OCI-LY7 (cell line): ENCODE data around the gene CCDC85A. TPM values are rescaled to one million over a fixed set of nuclear protein-coding genes. Genes with fewer than 3 reads are reported as not detected.

ENCODE experiments used
- BruUV-seq: library from RNA; stranded (reverse); fragments of 400-500 nt; replicated peaks from 2 replicates; lab custom pipeline; 2021; lab: Mats Ljungman, UMichigan
- CTCF ChIA-PET: fragments of 300-600 bp; sonication (Branson Sonifier 250); formaldehyde crosslinking; loops from one replicate; lab custom pipeline; 2022; ENCODE audit warnings: antibody characterized with exemption; ENCODE audit not compliant: unreplicated experiment; lab: Charles Lee
- POLR2A ChIA-PET: fragments of 300-600 bp; sonication (Branson Sonifier 250); formaldehyde crosslinking; loops from one replicate; lab custom pipeline; 2022; ENCODE audit warnings: antibody characterized with exemption; lab: Charles Lee
- DNase-seq: peaks from one replicate; pipeline ENCODE4 v3.0.0-alpha.2; 2015; ENCODE audit warnings: low spot score
- H2AFZ ChIP-seq: fragments of 200-600 bp; sonication (generic), shearing (Covaris generic); 2 replicates; pipeline ENCODE4 v1.6.1; 2014; ENCODE audit warnings: mild to moderate bottlenecking, antibody characterized with exemption, low read length, moderate library complexity
- H3K27ac ChIP-seq: fragments of 200-600 bp; sonication (generic); 2 replicates; pipeline ENCODE4 v1.5.1; 2014; ENCODE audit warnings: mixed run types, low read depth, mild to moderate bottlenecking, moderate library complexity, low read length, inconsistent platforms; ENCODE audit not compliant: poor library complexity, severe bottlenecking
- H3K36me3 ChIP-seq: fragments of 200-600 bp; sonication (generic); 2 replicates; pipeline ENCODE4 v1.6.1; 2014; ENCODE audit warnings: mild to moderate bottlenecking, antibody characterized with exemption, low read length, moderate library complexity, mixed read lengths; ENCODE audit not compliant: insufficient read depth
- H3K4me1 ChIP-seq: fragments of 200-600 bp; sonication (generic); 2 replicates; pipeline ENCODE4 v1.5.1; 2014; ENCODE audit warnings: mild to moderate bottlenecking, low read length; ENCODE audit not compliant: insufficient read depth, poor library complexity, severe bottlenecking
- H3K4me2 ChIP-seq: fragments of 200-600 bp; sonication (generic); 2 replicates; pipeline ENCODE4 v1.6.1; 2014; ENCODE audit warnings: mild to moderate bottlenecking, low read length
- H3K4me3 ChIP-seq: fragments of 200-600 bp; sonication (generic); 2 replicates; pipeline ENCODE4 v1.5.1; 2014; ENCODE audit warnings: mild to moderate bottlenecking, low read depth, low read length; ENCODE audit not compliant: poor library complexity, severe bottlenecking
- H3K79me2 ChIP-seq: fragments of 200-600 bp; sonication (generic); 2 replicates; pipeline ENCODE4 v1.6.1; 2016; ENCODE audit warnings: low read depth, mild to moderate bottlenecking, low read length, moderate library complexity, mixed read lengths; ENCODE audit not compliant: insufficient read depth
- H3K9me2 ChIP-seq: fragments of 200-600 bp; sonication (generic); 2 replicates; pipeline ENCODE4 v1.6.1; 2016; ENCODE audit warnings: mild to moderate bottlenecking, low read length, mixed read lengths; ENCODE audit not compliant: insufficient read depth
- H3K9me3 ChIP-seq: fragments of 200-600 bp; sonication (generic); 2 replicates; pipeline ENCODE4 v1.6.1; 2014; ENCODE audit warnings: mild to moderate bottlenecking, mixed run types, low read length, mixed read lengths
- H4K20me1 ChIP-seq: fragments of 200-600 bp; sonication (generic); 2 replicates; pipeline ENCODE4 v1.6.1; 2014; ENCODE audit warnings: mild to moderate bottlenecking, antibody characterized with exemption, low read length, moderate library complexity, mixed read lengths; ENCODE audit not compliant: insufficient read depth
- CTCF ChIP-seq: fragments of 200-600 bp; sonication (generic); conservative IDR thresholded peaks from 2 replicates; pipeline ENCODE4 v1.5.1; 2014; ENCODE audit warnings: mild to moderate bottlenecking, antibody characterized with exemption, low read length, moderate library complexity, mixed read lengths
- EZH2phosphoT487 ChIP-seq: fragments of 200-600 bp; sonication (generic); IDR thresholded peaks from 2 replicates; pipeline ENCODE4 v1.6.1; 2018; ENCODE audit warnings: low read depth, borderline replicate concordance, mild to moderate bottlenecking, mixed run types, antibody characterized with exemption, low read length, moderate library complexity, mixed read lengths
- intact Hi-C: fragments of 100-400 bp; cut with micrococcal nuclease; formaldehyde crosslinking; loops from one replicate; pipeline ENCODE4 v1.10.0; 2022; ENCODE audit not compliant: unreplicated experiment
- total RNA-seq, 2 experiments: library from RNA; depleted of rRNA in 1 of 2; stranded (reverse); fragments of >200 nt in 1 of 2; shearing (Covaris generic) in 1 of 2; gene quantifications; 2 replicates each; pipeline ENCODE4 v1.2.3, GENCODE V29; 2014 to 2022

The CCDC85A gene
- total RNA-seq, 2 experiments from 2014 or later = not detected

- no peaks in the 10 kb centered on the region for H3K9me2 ChIP-seq
Measured at GRCh38 chr2:56209701-56210100, 25.9 kb downstream of the CCDC85A start.

DNA sequence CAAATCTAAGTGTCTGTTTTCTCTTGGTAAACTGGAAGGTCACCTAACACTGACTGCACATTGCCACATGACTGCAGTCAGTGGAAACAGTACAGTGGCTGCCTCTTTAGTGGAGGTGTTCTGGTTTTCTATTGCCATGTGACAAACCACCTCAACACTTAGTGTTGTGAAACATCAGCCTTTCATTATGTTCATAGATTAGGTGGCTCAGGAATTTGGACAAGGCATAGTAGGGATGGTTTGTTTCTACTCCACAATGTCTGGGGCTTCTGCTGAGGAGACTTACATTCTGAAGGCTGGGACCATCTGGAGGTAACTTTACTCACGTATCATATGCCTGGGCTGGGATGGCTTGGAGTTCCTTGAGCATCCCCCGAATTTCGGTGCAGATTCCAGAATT, 26.5 kb downstream of the CCDC85A start:
- Histone ChIP-seq H3K9me3 (no peaks in the 10 kb centered on the region), H4K20me1 (no peaks in the 10 kb centered on the region), H3K79me2 (no peaks in the 10 kb centered on the region), H2AFZ (no peak overlapping the region), H3K36me3 (no peaks in the 10 kb centered on the region), H3K4me2 (no peak overlapping the region), H3K9me2 (no peaks in the 10 kb centered on the region), H3K27ac (no peak overlapping the region), H3K4me1 (no peaks in the 10 kb centered on the region), H3K4me3 (no peak overlapping the region)
- ChIA-PET CTCF (no interaction called here), POLR2A (no interaction called here)
- no peak for DNase-seq
- TF ChIP-seq CTCF (no peak), EZH2phosphoT487 (no peak)
- intact Hi-C loops = no loop called here
- no TSS peak for BruUV-seq

More at GRCh38 chr2:56209701-56210100, 25.9 kb downstream of the CCDC85A start:
- no peak overlapping the region for H3K27ac ChIP-seq
- ChIA-PET POLR2A (no interaction called here), CTCF (no interaction called here)
- no peak overlapping the region for H3K4me2 ChIP-seq
- BruUV-seq = no TSS peak
- H4K20me1 ChIP-seq = no peaks in the 10 kb centered on the region
- no peak overlapping the region for H2AFZ ChIP-seq
- H3K4me3 ChIP-seq = no peak overlapping the region
- H3K79me2 ChIP-seq = no peaks in the 10 kb centered on the region
- TF ChIP-seq CTCF = no peak
- no peak for TF ChIP-seq EZH2phosphoT487
- no peaks in the 10 kb centered on the region for H3K36me3 ChIP-seq
- intact Hi-C loops = no loop called here
- H3K4me1 ChIP-seq = no peaks in the 10 kb centered on the region
- no peaks in the 10 kb centered on the region for H3K9me3 ChIP-seq
- DNase-seq = no peak

GRCh38 chr2:56211048-56211447, 27.3 kb downstream of the CCDC85A start:
- Histone ChIP-seq H3K27ac (no peak overlapping the region), H3K9me3 (no peaks in the 10 kb centered on the region), H3K79me2 (no peaks in the 10 kb centered on the region), H2AFZ (no peak overlapping the region), H4K20me1 (no peaks in the 10 kb centered on the region), H3K4me2 (no peak overlapping the region), H3K36me3 (no peaks in the 10 kb centered on the region), H3K4me1 (no peaks in the 10 kb centered on the region), H3K4me3 (no peak overlapping the region), H3K9me2 (no peaks in the 10 kb centered on the region)
- ChIA-PET CTCF (no interaction called here), POLR2A (no interaction called here)
- TF ChIP-seq CTCF = no peak
- no peak for TF ChIP-seq EZH2phosphoT487
- intact Hi-C loops = no loop called here
- no TSS peak for BruUV-seq
- DNase-seq = no peak
